Measurements from ENCODE around the gene PIGC.

The PIGC gene

GRCh38 chr1:172466795-172467407 is 23.0 kb upstream of the PIGC start:
- no peaks in the 10 kb centered on the region for H3K36me3 ChIP-seq (ENCODE audit: control insufficient read depth, insufficient read depth, low read length)
- no peak for DNase-seq (ENCODE audit: extremely low read depth, insufficient read length)
- TF ChIP-seq, protein P1, sequence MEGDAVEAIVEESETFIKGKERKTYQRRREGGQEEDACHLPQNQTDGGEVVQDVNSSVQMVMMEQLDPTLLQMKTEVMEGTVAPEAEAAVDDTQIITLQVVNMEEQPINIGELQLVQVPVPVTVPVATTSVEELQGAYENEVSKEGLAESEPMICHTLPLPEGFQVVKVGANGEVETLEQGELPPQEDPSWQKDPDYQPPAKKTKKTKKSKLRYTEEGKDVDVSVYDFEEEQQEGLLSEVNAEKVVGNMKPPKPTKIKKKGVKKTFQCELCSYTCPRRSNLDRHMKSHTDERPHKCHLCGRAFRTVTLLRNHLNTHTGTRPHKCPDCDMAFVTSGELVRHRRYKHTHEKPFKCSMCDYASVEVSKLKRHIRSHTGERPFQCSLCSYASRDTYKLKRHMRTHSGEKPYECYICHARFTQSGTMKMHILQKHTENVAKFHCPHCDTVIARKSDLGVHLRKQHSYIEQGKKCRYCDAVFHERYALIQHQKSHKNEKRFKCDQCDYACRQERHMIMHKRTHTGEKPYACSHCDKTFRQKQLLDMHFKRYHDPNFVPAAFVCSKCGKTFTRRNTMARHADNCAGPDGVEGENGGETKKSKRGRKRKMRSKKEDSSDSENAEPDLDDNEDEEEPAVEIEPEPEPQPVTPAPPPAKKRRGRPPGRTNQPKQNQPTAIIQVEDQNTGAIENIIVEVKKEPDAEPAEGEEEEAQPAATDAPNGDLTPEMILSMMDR (IDR thresholded peaks at IDR 0.05; ENCODE audit: insufficient read depth, low read length, poor library complexity, severe bottlenecking), result no peak

DNA sequence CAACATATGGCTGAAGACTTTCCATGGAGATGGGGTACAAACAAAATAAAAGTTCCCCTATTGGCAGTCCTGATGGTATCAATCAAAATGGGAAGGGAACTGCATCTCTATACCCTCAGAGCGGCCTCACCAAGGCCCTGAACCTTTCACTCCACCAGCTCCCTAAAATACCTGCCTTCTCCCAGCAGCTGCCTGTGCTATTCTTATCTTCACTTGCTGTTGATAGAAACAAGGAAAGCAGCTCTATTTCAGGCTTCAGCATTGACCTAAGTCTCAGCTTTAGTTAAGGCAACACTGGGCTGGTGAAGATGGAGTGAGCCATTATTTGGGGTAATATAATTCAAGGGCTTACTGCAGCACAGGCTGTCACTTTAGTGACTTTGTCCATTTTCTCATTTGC is 21.7 kb upstream of the PIGC start:
- Histone ChIP-seq H3K36me3 (ENCODE audit: control insufficient read depth, insufficient read depth, low read length) (no peaks in the 10 kb centered on the region), H3K4me3 (replicated peaks; ENCODE audit: low read depth, low read length) (no peak overlapping the region), H3K27me3 (replicated peaks; ENCODE audit: control insufficient read depth, insufficient read depth, low read length) (no peaks in the 10 kb centered on the region)
- DNase-seq (ENCODE audit: extremely low read depth, insufficient read length), result no peak
- TF ChIP-seq, protein P1 (IDR thresholded peaks at IDR 0.05; ENCODE audit: insufficient read depth, low read length, poor library complexity, severe bottlenecking), result no peak

More at GRCh38 chr1:172466795-172467407, 23.0 kb upstream of the PIGC start:
- H3K27me3 ChIP-seq (replicated peaks; ENCODE audit: control insufficient read depth, insufficient read depth, low read length), result no peaks in the 10 kb centered on the region
- no peak overlapping the region for H3K4me3 ChIP-seq (replicated peaks; ENCODE audit: low read depth, low read length)

- TF ChIP-seq, protein P1 (IDR thresholded peaks at IDR 0.05; ENCODE audit: insufficient read depth, low read length, poor library complexity, severe bottlenecking), result no peak
- H3K4me3 ChIP-seq (replicated peaks; ENCODE audit: low read depth, low read length), result no peak overlapping the region
Measured at GRCh38 chr1:172460887-172461315, 17.0 kb upstream of the PIGC start.

DNA sequence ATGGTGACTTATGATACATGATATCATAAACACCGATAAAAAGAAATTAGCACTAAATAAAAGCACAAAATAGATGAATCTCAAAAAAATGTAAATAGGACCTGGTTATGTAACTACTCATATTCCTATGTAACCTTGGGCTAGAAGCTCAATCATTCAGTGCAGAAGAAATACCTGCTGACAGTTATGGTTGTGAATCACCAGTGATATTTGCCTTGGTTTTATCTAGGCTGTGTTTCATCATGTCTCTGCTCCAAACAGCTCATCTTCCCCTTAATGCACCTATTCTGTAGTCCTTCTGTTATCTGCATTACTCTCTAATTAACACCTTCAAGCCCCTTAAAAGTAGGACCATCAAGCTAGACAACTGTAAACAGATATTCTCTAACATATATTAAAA is 16.3 kb upstream of the PIGC start:
- Histone ChIP-seq H3K4me3 (replicated peaks; ENCODE audit: low read depth, low read length) (no peak overlapping the region), H3K36me3 (ENCODE audit: control insufficient read depth, insufficient read depth, low read length) (no peaks in the 10 kb centered on the region), H3K27me3 (replicated peaks; ENCODE audit: control insufficient read depth, insufficient read depth, low read length) (no peaks in the 10 kb centered on the region)
- DNase-seq (ENCODE audit: extremely low read depth, insufficient read length), result no peak
- TF ChIP-seq, protein P1 (IDR thresholded peaks at IDR 0.05; ENCODE audit: insufficient read depth, low read length, poor library complexity, severe bottlenecking), result no peak

More at GRCh38 chr1:172460887-172461315, 17.0 kb upstream of the PIGC start:
- DNase-seq (ENCODE audit: extremely low read depth, insufficient read length), result no peak
- no peaks in the 10 kb centered on the region for H3K27me3 ChIP-seq (replicated peaks; ENCODE audit: control insufficient read depth, insufficient read depth, low read length)
- H3K36me3 ChIP-seq (ENCODE audit: control insufficient read depth, insufficient read depth, low read length), result no peaks in the 10 kb centered on the region

GRCh38 chr1:172457479-172458130 is 13.7 kb upstream of the PIGC start:
- no peaks in the 10 kb centered on the region for H3K36me3 ChIP-seq (ENCODE audit: control insufficient read depth, insufficient read depth, low read length)
- TF ChIP-seq, protein P1 (IDR thresholded peaks at IDR 0.05; ENCODE audit: insufficient read depth, low read length, poor library complexity, severe bottlenecking), result no peak
- H3K27me3 ChIP-seq (replicated peaks; ENCODE audit: control insufficient read depth, insufficient read depth, low read length), result no peaks in the 10 kb centered on the region
- no peak overlapping the region for H3K4me3 ChIP-seq (replicated peaks; ENCODE audit: low read depth, low read length)
- DNase-seq (ENCODE audit: extremely low read depth, insufficient read length), result no peak

All from GM06990 (cell line).